HG03575 (cell line): ENCODE measurements around the gene XRCC3.
"Not testable (repeated sequence)": the region's sequence is repeated elsewhere in the genome, so short reads cannot be mapped to it uniquely, and the experiment has no call there.

Experiments used
- ATAC-seq: cut with Tn5 transposase; IDR thresholded peaks from one replicate; pipeline ENCODE4 v1.9.1; 2021; ENCODE audit not compliant: unreplicated experiment, insufficient number of reproducible peaks, low FRiP score; ENCODE audit errors: extremely low read depth

XRCC3 gene

GRCh38 chr14:103654619-103655018 lies 60.6 kb downstream of the XRCC3 start:
- no peak for ATAC-seq

DNA sequence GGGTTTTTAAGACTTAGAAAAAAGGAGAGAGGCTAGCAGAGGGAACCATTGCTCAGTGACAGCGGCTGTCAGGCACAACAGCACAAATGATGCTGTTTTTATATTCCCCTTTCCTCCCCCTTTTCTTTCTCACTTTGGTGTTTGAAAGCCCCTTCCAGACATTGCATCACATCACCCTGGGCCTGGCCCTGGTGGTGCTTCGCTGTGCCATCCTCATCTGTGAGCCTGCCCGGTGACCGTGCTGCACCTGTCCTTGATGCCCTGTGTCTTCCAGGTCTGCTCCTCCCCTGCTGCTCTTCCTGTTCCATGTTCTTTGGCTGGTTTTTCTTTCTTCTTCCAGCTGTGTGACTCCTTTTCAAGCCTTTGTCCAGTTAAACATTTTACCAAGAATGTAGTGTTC lies 61.4 kb downstream of the XRCC3 start:
- ATAC-seq, result no peak

DNA sequence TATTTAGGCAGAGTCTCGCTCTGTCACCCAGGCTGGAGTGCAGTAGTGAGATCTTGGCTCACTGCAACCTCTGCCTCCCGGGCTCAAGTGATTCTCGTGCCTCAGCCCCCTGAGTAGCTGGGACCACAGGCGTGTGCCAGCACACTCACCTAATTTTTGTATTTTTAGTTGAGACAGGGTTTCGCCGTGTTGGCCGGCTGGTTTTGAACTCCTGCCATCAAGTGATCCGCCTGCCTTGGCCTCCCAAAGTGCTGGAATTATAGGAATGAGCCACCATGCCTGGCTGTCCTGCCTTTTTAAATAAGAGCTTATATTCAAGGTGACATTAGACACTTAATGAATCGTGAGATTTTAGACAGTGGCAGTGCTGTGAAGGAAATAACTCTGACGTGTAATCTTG lies 61.9 kb downstream of the XRCC3 start:
- not testable (repeated sequence) for ATAC-seq

- ATAC-seq, result no peak
Observed at GRCh38 chr14:103652806-103653205, 62.4 kb downstream of the XRCC3 start.

DNA sequence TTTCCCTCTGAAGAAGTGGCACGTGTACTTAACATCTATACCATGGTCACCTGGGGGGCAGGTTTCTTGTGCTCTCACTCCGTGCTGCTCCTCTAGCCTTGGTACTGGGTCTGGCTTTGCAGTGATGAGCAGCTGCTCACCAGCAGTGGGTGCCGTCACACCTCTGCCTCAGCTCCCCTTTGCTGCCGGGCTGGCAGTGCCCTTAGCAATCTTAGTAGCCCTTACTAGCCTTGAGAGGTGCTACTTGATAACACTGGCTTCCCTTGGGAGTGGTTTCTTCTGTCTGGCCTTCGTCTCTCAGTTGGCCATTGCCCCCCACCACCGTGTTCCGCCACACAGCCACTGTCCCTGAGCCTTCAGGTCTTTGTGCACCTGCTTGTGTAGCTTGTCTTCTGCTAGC lies 63.7 kb downstream of the XRCC3 start:
- no peak for ATAC-seq

DNA sequence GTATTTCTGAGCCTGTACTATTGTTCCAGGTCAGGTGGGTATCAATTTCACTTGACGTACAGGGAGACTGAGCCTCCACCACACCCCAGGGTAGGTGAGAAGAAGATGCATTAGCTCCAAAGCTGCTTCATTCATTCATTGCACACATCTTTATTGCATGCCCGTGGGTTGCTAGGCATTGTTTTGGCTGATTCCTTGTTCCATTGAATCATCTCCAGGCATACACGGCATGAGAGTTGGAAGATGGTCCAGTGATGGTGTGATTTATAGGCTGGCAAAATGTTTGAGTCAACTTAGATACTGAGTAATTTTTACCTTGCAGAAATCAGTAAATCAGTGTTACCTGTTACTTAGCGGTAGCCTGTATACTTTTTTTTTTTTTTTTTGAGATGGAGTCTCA lies 65.0 kb downstream of the XRCC3 start:
- ATAC-seq, result no peak

DNA sequence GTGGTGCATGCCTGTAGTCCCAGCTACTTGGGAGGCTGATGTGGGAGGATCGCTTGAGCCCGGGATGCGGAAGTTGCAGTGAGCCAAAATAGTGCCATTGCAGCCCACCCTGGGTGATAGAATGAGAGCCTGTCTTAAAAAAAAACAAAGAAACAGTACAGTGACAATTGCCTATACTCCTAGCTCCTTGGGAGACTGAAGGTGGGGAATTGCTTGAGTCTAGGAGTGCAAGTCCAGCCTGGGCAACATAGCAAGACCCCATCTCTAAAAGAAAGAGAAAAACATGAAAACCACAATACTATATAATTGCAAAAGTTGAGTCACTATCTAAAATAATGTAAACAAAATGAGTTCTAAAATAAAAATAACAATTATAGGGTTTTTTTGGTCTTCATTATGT lies 66.2 kb downstream of the XRCC3 start:
- no peak for ATAC-seq
